GM18507 (cell line): Measurements from ENCODE around the gene ABHD4.
"Not testable (repeated sequence)": the region's sequence is repeated elsewhere in the genome, so short reads cannot be mapped to it uniquely, and the experiment has no call there.

Experiments
- DNase-seq: peaks from one replicate; pipeline ENCODE4 v3.0.0; 2011; ENCODE audit warnings: low read depth; ENCODE audit not compliant: insufficient read length; ENCODE audit errors: extremely low spot score
- FAIRE-seq: peaks from 2 replicates; lab custom pipeline; 2011; peaks lifted over from hg19 to GRCh38; lab: Jason Lieb, UNC

The ABHD4 gene

DNA sequence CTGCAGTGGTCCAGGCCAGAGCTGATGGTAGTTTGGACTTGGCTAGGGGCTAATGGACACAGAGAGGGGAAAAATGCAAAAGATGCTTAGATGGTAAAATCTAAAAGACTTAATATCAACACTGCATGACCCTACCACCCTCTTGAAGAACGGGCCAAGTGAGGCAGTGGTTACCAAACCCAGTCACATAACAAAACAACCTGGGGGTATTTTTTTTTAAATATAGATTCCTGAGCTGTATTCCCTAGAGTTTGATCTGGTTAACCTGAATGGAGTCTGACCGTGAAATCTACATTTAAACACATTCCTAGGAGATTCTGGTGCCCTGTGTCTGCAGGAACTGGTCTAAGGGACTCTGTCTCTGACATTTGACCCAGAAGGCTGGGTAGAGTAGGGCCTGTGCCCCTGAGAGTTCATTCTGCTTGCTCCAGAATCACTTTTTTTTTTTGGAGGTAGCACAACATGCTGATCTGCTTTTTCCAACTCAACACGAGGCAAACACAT, 15.7 kb downstream of the ABHD4 start:
- no peak for FAIRE-seq

DNA sequence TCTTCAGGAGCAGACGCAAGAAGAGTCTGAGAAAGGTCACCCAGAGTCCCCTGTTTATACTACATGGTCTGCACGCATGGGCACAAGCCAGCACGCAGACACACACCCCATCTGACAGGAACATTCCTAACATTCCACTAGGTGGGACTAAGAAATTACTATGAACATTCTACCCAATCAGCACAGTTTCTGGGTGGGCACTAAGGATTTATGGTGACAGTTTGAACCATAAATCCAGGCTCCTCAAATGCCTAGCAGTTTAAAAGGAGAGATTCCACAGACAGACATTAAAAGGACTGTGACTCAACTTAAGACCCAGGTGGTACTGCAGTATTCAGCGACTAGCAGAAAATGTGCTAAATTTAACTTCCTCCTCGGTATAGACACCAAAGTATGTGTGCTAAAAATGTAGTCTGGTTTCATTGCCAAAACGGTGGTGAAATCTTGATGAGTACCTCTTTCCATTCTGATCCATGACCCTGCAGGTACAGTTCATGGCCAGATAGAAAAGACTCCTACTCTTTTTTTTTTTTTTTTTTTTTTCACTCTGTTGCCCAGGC, 16.2 kb downstream of the ABHD4 start:
- FAIRE-seq, result no peak
- DNase-seq, result no peak

More for the DNA sequence above, 15.7 kb downstream of the ABHD4 start:
- no peak for DNase-seq

DNA sequence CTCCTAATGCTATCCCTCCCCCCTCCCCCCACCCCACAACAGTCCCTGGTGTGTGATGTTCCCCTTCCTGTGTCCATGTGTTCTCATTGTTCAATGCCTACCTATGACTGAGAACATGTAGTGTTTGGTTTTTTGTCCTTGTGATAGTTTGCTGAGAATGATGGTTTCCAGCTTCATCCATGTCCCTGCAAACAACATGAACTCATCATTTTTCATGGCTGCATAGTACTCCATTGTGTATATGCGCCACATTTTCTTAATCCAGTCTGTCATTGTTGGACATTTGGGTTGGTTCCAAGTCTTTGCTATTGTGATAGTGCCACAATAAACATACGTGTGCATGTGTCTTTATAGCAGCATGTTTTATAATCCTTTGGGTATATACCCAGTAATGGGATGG, 17.7 kb downstream of the ABHD4 start:
- not testable (repeated sequence) for DNase-seq, FAIRE-seq

DNA sequence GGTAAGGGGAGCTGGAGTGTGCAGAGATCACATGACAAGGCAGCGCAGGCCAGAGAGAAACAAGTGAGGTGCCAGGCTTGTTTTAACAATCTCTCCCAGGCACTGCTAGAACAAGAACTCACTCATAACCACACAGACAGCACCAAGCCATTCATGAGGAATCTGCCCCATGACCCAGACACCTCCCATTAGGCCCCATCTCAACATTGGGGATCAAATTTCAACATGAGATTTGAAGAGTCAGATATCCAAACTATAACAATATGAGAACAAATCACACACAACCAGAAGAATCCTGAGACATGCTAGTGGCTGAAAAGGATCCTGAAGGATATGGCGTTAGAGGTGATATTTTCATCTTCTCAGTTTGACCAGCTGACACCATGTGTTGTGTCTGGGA, 24.2 kb downstream of the ABHD4 start:
- DNase-seq (no peak), FAIRE-seq (no peak)

DNA sequence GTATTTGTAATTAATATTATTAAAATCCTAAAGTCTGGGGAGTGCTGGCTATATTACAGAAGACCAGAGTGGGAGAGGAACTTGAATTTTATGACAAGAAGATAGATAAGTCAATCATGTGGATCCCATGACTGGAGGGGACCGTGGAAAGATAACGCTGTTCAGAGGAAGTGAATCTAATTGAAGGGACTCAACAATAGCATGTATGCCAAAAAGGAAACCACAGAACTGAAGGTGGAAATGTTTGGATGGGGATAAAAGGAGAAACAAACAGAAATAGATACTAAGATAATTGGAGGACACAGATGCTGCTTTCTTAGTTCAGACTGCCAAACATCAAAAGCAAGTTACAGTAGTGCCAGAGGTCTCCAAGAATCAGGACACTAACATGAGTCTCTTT, 24.9 kb downstream of the ABHD4 start:
- FAIRE-seq (no peak), DNase-seq (no peak)

DNA sequence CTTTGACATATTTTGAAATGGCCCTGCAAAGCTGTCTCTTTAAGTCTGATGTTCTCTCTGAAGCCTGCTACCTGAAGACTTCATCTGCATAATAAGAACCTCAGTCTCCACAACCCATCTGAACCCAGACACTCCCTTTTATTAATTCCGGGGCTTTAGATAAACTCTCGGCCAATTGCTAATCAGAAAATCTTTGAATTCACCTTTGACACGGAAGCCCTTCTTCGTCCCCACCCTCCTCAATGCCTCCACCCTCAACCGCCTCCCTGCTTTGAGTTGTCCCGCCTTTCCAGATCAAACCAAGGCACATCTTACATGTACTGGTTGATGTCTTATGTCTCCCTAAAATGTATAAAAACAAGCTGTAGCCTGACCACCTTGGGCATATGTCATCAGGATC, 28.5 kb downstream of the ABHD4 start:
- FAIRE-seq, result no peak
- no peak for DNase-seq

DNA sequence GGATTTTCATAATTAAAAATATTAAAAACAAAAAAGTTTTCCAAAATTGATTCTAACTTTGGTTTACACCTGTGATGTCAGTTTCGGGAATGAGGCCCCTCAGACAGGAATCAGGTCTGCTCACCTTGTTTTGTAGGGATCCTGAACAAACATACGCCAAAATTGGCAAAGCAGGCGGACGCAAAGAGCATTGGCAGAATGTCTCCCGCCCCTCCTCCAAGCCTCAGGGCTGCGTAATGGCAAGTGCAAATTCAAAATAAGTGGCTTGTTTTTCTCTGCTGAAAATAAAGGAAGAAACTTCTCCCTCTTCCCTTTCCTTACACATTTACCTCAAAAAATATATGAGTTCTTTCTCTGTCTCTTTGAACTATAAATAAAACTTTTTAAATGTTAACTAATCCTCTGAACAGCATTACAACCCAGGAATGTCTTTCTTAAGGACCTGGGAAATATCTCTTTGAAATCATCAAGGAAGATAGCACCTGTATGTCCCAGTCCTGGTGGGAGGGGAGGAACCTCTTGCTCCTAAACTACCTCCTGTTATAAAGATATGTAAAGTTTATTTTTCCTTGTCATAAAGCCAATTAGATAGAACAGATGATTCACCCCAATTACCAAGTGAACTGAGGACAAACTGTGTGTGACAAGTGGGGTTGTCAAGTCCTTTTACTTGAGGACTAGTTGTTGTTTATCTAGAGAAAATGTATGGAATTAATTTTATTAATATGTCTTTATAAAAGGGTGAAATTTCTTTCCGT, 29.6 kb downstream of the ABHD4 start:
- FAIRE-seq (no peak), DNase-seq (no peak)

DNA sequence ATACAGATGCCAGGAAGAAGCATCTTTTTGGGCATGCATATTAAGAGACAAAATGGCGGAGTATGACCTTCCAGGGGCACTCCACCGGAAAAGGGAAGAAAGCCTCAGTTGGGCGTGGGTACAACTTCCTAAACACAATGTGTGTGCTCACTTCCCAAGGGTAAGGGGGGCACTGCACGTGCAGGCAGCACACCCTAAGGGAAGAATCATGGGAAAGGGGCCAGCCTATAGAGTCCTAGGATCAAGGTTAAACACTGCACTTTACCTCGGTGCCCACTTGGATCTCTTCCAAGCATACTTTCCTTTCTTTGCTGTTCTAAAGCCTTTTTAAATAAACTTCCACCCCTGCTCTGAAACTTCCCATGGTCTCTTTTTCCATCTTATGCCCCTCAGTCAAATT, 31.3 kb downstream of the ABHD4 start:
- no peak for FAIRE-seq
- no peak for DNase-seq

DNA sequence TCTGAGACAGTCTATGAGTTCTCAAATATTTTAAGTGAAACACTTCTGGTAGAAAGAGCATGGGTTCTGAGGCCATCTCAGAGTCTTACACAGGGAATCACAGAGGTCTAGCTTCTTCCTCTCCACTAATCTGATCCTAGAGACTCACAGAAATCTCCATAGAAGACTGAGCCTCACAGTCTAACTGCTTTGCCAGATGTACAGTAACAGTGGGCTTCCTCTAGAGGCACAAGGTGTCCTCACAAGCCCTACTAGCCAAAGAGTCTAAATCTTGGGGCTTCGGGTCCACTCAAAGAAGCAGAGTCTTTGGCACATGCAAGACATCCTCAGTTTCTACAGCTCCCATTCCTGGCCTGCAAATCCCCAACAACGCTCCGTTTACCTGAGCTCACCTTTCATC, 32.0 kb downstream of the ABHD4 start:
- no peak for FAIRE-seq
- no peak for DNase-seq

DNA sequence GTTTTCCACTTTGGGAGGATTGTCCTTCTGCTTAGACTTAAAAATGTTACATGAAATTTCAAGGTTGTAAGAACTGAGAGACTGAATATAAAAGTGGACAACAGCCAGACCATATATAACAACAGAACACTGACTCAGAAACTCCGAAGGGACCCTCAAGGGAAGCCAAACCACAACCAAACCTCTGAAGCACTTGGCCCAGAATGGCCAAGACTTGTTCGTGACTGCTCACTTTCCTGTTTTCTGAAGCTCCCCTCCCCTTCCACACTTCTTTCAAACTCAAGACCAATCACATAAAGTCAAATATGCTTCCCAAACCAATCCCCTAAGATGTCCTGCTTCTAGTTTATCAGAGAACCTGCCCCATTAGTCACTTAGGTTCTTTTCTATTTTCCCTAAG, 32.4 kb downstream of the ABHD4 start:
- DNase-seq (no peak), FAIRE-seq (no peak)

DNA sequence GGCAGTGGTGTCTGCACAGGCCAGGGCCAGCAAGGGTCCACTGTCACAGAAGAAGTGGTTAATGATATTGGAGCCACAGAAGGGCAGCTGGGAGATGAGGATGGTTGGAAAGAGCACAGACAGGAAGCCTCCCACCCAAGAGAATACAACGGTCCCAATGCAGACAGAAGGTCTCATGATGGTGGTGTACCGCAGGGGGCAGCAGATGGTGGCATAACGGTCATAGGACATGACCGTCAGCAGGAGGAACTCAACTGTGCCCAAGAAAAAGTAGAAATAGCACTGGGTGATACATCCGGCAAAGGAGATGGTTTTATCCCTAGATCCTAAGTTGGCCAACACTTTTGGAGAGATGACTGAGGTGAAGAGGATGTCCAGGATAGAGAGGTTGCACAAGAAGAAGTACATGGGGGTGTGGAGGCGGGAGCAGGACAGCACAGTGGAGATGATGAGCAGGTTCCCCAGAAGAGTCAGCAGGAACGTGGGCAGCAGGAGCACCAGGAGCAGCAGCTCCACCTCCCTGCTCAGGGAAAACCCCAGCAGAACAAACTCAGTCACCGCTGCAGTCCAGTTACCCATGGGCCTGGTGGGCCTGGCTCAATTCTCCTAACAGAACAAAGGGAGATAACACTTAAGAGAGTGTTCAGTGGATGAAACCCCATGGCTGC, 36.3 kb downstream of the ABHD4 start:
- no peak for FAIRE-seq
- no peak for DNase-seq

DNA sequence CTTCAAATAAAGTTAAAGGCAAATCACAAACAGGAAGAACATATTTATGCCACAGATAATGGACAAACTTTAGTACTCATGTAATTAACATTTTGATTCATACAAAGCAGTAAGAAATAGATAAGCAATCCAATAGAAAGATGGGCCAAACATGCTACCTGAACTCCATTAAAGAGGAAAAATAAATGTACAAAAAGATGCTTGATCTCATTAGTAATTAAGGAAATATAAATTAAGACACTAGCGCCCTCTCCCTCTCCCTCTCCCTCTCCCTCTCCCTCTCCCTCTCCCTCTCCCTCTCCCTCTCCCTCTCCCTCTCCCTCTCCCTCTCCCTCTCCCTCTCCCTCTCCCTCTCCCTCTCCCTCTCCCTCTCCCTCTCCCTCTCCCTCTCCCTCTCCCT, 37.9 kb downstream of the ABHD4 start:
- not testable (repeated sequence) for FAIRE-seq, DNase-seq

DNA sequence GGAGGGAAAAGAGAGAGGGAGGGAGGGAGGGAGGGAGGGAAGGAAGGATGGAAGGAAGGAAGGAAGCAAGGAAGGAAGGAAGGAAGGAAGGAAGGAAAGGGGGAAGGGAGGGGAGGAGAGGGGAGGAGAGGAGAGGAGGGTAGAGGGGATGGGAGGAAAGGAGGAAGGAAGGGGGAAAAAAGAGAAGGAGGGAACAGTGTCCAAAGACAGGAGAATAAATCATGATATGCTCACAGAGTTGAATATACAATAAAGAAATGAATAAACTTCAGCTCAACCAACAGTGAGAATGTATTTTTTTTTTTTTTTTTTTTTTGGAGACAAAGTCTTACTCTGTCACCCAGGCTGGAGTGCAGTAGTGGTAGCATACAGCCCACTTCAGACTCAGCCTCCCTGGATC, 42.1 kb downstream of the ABHD4 start:
- no peak for FAIRE-seq

DNA sequence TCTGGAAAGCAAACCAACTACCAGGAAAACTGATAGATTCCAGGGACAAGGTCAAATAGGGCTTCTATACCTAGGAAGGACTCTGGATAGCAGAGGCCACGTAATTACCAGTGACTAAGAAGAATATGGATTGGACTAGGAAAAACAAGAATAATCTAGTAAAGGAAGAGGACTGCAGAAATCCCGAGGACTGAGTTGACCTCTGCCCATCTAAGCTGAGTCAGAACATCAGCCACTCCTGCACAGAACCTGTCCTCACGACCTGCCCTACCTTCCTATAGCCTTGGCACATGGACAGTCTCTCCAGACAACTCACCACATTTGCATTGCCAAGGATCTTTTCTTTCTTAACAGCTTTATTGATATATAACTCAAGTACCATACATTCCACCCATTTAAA, 43.7 kb downstream of the ABHD4 start:
- FAIRE-seq (no peak), DNase-seq (no peak)

More for the DNA sequence above, 42.1 kb downstream of the ABHD4 start:
- DNase-seq, result no peak

DNA sequence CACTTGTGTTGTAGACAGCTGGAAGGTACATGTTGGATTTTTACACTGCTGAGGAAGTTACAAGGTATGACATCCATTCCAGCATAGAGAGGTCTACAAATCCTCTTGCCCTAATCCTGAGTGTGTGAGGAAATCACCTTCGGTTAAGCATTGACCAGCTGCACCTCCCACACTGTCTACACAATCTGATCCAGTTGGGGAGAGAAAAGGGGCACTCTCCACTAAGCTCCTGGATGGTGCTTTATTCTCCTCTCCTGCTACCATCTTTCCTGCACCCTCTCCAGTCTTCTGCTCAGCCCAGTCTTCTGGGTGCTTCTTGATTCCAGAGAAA, 46.2 kb downstream of the ABHD4 start, which contains the start of gene OR6J1:
OR6J1 (minus strand) TSS at position 48 of the 331 bp plus-strand sequence. CDS start 9,541 bp downstream, outside the sequence.
- no peak for FAIRE-seq

DNA sequence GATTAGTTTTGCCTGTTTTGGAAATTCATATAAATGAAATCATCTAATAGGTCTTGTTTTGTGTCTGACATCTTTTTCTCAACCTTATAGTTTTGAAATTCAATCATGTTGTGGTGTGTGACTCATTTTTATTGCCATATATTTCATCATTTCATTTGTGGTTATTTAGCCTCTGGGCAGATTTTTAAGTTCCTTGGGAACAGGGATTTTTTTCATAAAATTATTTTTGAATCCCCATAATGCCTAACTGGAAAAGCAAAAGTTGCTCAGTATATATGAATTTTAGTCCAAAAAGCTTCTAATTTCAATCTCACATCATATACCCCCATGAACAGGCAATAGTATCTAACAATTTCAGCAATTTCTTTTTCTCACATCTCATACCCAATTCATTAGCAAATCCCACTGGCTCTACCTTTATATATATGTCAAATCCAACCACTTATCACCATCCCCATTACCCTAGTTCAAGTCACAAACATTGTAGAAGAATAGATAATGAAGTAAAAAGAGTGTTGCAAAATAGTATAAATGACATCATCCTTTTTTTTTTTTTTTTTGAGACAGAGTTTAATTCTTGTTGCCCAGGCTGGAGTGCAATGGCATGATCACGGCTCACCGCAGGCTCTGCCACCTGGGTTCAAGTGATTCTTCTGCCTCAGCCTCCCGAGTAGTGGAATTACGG, 48.6 kb downstream of the ABHD4 start:
- FAIRE-seq (no peak), DNase-seq (no peak)

More for the DNA sequence above, 46.2 kb downstream of the ABHD4 start, which contains the start of gene OR6J1:
- no peak for DNase-seq

DNA sequence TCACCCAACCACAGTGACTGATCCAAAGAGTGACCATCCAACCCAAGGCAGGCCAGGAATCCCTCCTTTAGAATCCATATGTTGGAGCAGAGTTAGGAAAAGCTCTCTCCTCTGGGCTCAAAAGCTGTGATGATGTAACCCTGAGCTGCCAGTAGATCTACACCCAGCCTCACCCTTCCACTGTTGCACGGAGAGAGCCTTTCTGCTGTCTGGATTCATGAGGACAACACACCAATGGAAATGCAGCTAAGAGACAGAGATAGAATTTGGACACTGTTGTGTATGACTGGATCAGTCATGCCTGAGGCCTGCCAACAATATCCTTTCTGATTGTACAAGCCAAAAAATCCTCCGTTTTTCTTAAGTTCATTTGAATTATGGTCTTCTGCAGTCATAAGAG, 50.4 kb downstream of the ABHD4 start:
- DNase-seq, result no peak
- no peak for FAIRE-seq

DNA sequence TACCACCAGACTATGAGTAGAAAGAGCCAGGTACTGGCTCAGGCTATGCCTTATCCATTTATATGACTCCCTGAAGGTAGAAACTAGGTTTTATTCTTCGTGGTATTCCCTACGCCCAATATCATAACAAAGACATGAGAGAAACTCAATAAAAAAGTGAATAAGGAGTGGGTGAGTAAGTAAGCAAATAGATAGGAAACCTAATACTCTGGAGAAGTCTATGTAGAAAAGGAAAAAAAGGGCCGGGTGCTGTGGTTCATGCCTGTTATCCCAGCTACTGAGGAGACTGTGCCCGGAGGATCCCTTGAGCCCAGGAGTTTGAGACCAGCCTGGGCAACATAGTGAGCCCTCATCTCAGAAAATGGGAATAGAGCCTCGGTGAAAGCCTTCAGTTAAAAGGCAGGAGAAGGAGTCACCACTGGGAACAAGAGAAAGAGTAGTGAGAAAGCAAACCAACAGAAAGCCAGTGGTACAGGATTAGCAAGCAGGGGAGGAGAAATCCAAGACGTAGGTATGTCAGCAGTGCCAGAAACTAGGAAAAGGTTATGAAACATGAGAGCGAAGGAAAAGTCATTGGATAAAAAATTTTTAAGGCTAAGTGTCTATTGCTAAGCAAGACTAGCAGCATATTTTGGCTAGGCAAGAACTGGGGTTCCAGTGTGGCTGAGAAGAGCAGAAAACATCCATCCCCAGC, 52.1 kb downstream of the ABHD4 start:
- no peak for FAIRE-seq
- no peak for DNase-seq

DNA sequence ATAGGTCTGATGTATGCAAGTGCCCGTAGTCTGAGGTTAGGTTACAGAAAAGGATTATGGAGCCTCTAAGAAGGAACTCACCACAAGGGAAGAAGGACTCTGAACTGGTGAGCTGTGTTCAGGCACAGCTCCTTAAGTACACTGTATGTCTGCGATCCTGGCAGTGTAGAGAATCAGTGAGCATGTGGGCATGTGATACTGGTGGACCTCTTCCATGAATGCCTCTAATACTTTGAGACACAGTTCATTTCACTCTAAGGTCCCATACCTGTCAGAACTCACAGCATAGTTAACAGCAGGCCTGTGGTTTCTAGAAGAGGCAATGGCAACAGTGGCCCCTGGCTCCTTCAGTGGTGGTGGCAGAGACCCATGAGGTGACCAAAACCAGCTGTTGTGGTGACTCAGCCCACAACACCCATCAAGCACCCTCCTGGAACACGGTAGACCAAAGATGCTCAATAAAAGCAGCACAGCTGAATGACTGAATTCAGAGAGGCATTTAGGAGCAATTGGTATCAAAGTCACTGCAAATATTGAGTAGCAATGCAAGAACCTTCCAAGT, 52.9 kb downstream of the ABHD4 start:
- FAIRE-seq (peak; percentile 18), DNase-seq (no peak)
